ENCODE results near the gene ASPDH.

The ASPDH gene

DNA sequence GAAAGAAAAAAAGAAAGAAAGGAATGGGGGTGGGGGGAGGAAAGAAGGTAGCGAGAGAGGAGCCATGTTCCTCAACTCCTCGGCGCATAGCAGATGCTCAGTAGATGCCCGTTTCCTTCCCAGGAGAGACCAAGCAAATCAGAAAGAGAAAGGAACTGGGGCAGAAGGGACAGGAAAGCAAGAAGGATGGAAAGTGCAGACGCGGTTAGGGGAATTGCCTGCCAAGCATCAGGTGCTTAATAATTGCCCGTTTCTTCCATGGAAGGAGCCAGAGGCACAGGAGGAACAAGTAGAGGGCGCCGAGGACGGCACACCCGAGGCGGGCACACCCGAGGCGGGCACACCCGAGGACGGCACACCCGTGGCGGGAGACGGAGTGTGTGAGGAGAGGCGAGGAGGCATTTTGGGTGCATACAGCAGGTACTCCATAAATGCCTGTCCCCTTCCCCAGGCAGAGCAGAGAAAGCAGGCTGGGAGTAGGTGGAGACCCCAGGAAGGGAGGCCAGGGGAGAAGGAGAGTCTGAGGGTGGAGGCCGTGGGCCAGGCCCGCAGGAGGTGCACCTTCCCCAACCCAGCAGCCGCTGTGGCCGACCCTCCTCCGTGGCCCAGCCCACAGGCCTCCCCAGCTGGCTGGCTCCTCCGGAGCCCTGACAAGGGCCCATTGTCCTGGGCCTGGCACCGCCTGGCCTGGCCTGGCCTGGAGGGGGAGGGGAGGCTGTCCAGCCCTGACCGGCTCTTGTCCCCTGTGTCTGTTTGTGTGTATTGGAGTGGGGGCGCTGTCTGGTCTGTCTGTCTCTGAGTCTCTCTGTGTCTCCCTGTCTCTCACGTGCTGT is 17.3 kb downstream of the ASPDH start:
- Histone ChIP-seq H3K27ac (no peak overlapping the region), H3K4me3 (no peak overlapping the region)
- TF ChIP-seq CTCF (IDR thresholded peaks at IDR 0.05): no peak
- no peak for DNase-seq (ENCODE audit: low spot score)

DNA sequence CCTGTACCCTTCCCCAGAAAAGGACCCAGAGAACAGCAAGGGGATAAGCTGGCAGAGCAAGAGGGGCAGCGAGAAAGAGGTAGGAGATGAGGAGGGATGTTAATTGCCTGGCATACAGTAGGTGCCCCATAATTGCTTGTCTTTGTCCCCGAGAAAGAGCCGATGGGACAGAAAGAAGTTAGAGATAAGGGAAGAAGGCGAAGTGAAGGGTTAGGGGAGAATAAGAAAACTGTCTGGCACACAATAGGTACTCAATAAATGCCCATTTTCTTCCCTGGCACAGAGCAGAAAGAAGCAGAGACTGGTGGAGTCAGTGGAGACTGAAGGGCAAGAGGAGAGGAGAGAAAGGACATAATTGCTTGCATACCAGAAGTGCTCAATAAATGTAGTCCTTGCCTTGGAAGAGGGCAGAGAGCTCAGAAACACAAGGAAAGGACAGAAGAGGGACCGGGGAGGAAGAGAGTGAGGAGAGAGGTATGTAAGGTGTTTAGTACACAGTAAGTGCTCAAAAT is 18.6 kb downstream of the ASPDH start:
- no peak for TF ChIP-seq CTCF (IDR thresholded peaks at IDR 0.05)
- no peak overlapping the region for H3K4me3 ChIP-seq
- H3K27ac ChIP-seq: no peak overlapping the region
- DNase-seq (ENCODE audit: low spot score): no peak

- DNase-seq (ENCODE audit: low spot score): no peak
- H3K27ac ChIP-seq: no peak overlapping the region
- no peak overlapping the region for H3K4me3 ChIP-seq
- TF ChIP-seq CTCF (IDR thresholded peaks at IDR 0.05): no peak
These were observed 19.3 kb downstream of the ASPDH start for GRCh38 chr19:50494186-50495019.

DNA sequence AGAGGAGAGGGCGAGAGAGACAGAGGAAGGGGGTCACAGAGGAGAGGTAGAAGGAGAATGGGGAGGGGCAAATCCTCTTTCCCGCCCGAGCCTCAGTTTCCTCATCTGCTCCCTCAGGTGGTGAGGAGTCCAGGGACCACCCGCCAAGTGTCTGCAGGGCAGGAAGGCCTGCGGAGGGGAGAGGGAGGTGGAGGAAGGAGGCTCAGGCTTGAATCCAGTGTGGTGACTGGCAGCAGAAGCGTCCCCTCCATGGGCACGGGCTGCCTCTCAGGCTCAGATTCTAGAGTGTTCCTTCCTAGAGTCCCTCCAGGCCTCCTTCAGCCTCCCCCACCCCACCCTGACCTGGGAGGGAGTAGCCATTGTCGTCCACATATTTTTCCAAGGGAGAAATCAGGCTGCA is 20.5 kb downstream of the ASPDH start:
- no peak overlapping the region for H3K4me3 ChIP-seq
- TF ChIP-seq CTCF (IDR thresholded peaks at IDR 0.05): no peak
- DNase-seq (ENCODE audit: low spot score): no peak
- no peak overlapping the region for H3K27ac ChIP-seq

GRCh38 chr19:50492303-50493052 is 21.2 kb downstream of the ASPDH start:
- no peak for DNase-seq (ENCODE audit: low spot score)
- Histone ChIP-seq H3K4me3 (no peak overlapping the region), H3K27ac (no peak overlapping the region)
- TF ChIP-seq CTCF (IDR thresholded peaks at IDR 0.05): no peak

DNA sequence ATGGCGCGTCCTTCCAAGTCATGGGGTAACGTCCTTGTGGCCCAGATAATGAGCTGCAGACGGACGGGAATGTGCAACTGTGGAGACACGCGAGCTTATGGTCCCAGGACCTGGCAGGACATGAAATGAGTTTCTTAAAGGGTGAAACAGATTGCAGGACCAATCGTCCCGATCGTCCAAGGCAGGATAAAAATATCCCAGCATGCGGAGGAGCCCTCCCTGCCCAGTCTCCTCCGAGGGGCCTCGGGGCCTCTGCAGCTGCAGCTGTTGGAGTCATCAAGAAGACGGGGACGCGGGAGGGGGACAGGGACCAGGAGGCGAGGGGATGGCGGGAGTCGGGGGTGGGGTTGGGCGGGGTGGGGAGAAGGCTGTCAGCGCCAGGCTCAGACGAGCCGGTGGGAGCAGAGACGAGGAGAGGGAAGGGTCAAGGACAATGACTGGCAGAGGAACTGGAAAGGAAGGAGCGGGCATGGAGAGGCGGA is 22.7 kb downstream of the ASPDH start:
- no peak for DNase-seq (ENCODE audit: low spot score)

More for the DNA sequence above, 22.7 kb downstream of the ASPDH start:
- Histone ChIP-seq H3K4me3 (no peak overlapping the region), H3K27ac (no peak overlapping the region)
- no peak for TF ChIP-seq CTCF (IDR thresholded peaks at IDR 0.05)
